GM18505 (cell line): ENCODE data around the gene GNG13.

Experiments used
- ATAC-seq: cut with Tn5 transposase; IDR thresholded peaks from one replicate; pipeline ENCODE4 v1.9.1; 2021; ENCODE audit not compliant: unreplicated experiment
- POLR2A ChIP-seq: IDR thresholded peaks from 4 replicates; pipeline ENCODE4 v1.6.1; 2011; ENCODE audit warnings: borderline replicate concordance; ENCODE audit not compliant: insufficient read depth, insufficient read length; ENCODE audit errors: extremely low read depth

The GNG13 gene

GRCh38 chr16:791131-791530 lies 9.4 kb downstream of the GNG13 start:
- TF ChIP-seq POLR2A: no peak
- ATAC-seq: no peak

- no peak for ATAC-seq
Observed at GRCh38 chr16:790086-790485, 10.4 kb downstream of the GNG13 start.

GRCh38 chr16:789191-789850 lies 11.2 kb downstream of the GNG13 start:
- no peak for TF ChIP-seq POLR2A
- ATAC-seq: no peak

More at GRCh38 chr16:790086-790485, 10.4 kb downstream of the GNG13 start:
- no peak for TF ChIP-seq POLR2A

GRCh38 chr16:788399-789126 lies 12.0 kb downstream of the GNG13 start, which contains the start of gene CHTF18:
TSS of gene CHTF18 (plus strand) at chr16:788620. CDS start at chr16:788685, 65 bp downstream.
- peak; percentile 63 for ATAC-seq
- no peak for TF ChIP-seq POLR2A

GRCh38 chr16:787978-788398 lies 12.5 kb downstream of the GNG13 start, which contains the start of gene RPUSD1:
TSS of gene RPUSD1 (minus strand) at chr16:788381. CDS start at chr16:787737, 644 bp downstream.
- ATAC-seq: peak; percentile 26
- TF ChIP-seq POLR2A: peak; percentile 74

GRCh38 chr16:787321-787966 lies 13.1 kb downstream of the GNG13 start:
- no peak for ATAC-seq
- TF ChIP-seq POLR2A: no peak

GRCh38 chr16:785563-786535 lies 14.7 kb downstream of the GNG13 start:
- no peak for TF ChIP-seq POLR2A
- ATAC-seq: no peak

GRCh38 chr16:784431-784830 lies 16.1 kb downstream of the GNG13 start:
- ATAC-seq: no peak
- no peak for TF ChIP-seq POLR2A

GRCh38 chr16:783404-784161 lies 17.0 kb downstream of the GNG13 start:
- no peak for ATAC-seq
- TF ChIP-seq POLR2A: no peak

GRCh38 chr16:782766-783403 lies 17.6 kb downstream of the GNG13 start:
- ATAC-seq: no peak
- TF ChIP-seq POLR2A: no peak

GRCh38 chr16:782258-782657 lies 18.3 kb downstream of the GNG13 start:
- TF ChIP-seq POLR2A: no peak

More at GRCh38 chr16:782258-782657, 18.3 kb downstream of the GNG13 start:
- no peak for ATAC-seq
